ENCODE data around the gene PALLD. TPM values are rescaled to one million over a fixed set of nuclear protein-coding genes. Genes with fewer than 3 reads are reported as not detected.

Gene PALLD
- total RNA-seq, 1 experiment from 2014 or later: 18.3 TPM

DNA sequence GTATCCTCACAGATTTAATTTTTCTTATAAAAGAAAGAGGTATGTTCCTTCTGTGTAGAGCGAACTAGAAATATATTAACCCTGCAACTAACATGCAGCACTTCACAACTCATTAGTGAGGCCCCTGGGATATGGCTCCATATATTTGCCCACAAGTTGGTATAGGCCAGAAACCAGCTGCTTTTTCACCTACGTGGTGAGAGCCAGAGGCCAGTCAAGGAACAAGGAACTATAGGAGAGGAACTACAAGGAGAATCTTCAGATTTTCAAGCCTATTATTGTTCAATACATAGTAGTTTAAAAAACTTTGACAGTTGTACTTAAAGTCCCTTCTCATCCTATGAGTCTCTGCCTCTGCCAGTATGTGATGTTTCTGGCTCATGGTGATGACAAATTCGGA, 307.3 kb downstream of the PALLD start:
- no peak overlapping the region for H2BK12ac ChIP-seq (ENCODE audit: insufficient read length, low read depth, low read length)
- no CpG with 5 or more reads among the region's 3 CpGs for WGBS (ENCODE audit: extremely low coverage, insufficient read length, low lambda C conversion rate)
- no peak for DNase-seq
- no peak overlapping the region for H3K27ac ChIP-seq (ENCODE audit: insufficient read length, low read depth, low read length)
- H3K4me3 Mint-ChIP-seq: no peak overlapping the region
- no peaks in the 10 kb centered on the region for H3K23me2 ChIP-seq (ENCODE audit: insufficient read length, low read depth, low read length, poor library complexity, severe bottlenecking)
- no peak overlapping the region for H4K5ac ChIP-seq (ENCODE audit: insufficient read length, low read depth, low read length)
- H2AFZ ChIP-seq (ENCODE audit: low read length): no peak overlapping the region
- H2BK5ac ChIP-seq (ENCODE audit: insufficient read length, low read length): no peak overlapping the region
- no peak overlapping the region for H4K8ac ChIP-seq (replicated peaks; ENCODE audit: insufficient read length, low read depth, low read length)
- H3K79me2 ChIP-seq (ENCODE audit: insufficient read depth, low read length): no peaks in the 10 kb centered on the region; the same call in 1 of the 2 replicates
- H2BK20ac ChIP-seq (ENCODE audit: low read depth, low read length, poor library complexity, severe bottlenecking): no peak overlapping the region
- H3K9ac ChIP-seq (ENCODE audit: extremely low read depth, insufficient read length, low read length): no peak overlapping the region
- no peaks in the 10 kb centered on the region for H4K20me1 ChIP-seq (ENCODE audit: control insufficient read depth, insufficient read depth, insufficient read length)
- 0 out of 2 replicates have a peak, but pooled peaks cover 2% of the 10 kb centered on the region for H3K4me1 ChIP-seq (ENCODE audit: insufficient read depth, low read length)
- H3K18ac ChIP-seq (ENCODE audit: insufficient read length, low read depth, low read length): no peak overlapping the region
- peak overlapping the region; percentile 73 to 95 (median 95); a peak in 5 of 7 replicates for H3K27ac Mint-ChIP-seq
- H3K27me3 ChIP-seq (ENCODE audit: insufficient read depth, low read length): no peaks in the 10 kb centered on the region
- H4K91ac ChIP-seq (ENCODE audit: insufficient read length, low read depth, low read length): no peak overlapping the region
- H3K9me3 Mint-ChIP-seq: no peaks in the 10 kb centered on the region
- no peak overlapping the region for H3K4ac ChIP-seq (ENCODE audit: low read depth, low read length)
- no peak overlapping the region for H3T11ph ChIP-seq (ENCODE audit: low read length)
- H3K23ac ChIP-seq (ENCODE audit: insufficient read length, low read depth, low read length): no peak overlapping the region
- peaks cover 0 to 5% (median 4%) of the 10 kb centered on the region in 3 experiments; a peak in 1 of 7 replicates for H3K36me3 Mint-ChIP-seq (ENCODE audit: insufficient read depth in 1 of 3, low read depth in 3 of 3)
- H2BK15ac ChIP-seq (ENCODE audit: low read depth, low read length): no peak overlapping the region
- no peaks in the 10 kb centered on the region for H3K9me3 ChIP-seq (ENCODE audit: control insufficient read depth, low read depth, low read length)
- no peak overlapping the region for H2AK5ac ChIP-seq (ENCODE audit: insufficient read length, low read length)
- H3K27me3 Mint-ChIP-seq (ENCODE audit: low read depth): no peaks in the 10 kb centered on the region
- peaks cover 26 to 29% of the 10 kb centered on the region in 2 experiments for H3K4me1 Mint-ChIP-seq
- TF ChIP-seq, protein P1, sequence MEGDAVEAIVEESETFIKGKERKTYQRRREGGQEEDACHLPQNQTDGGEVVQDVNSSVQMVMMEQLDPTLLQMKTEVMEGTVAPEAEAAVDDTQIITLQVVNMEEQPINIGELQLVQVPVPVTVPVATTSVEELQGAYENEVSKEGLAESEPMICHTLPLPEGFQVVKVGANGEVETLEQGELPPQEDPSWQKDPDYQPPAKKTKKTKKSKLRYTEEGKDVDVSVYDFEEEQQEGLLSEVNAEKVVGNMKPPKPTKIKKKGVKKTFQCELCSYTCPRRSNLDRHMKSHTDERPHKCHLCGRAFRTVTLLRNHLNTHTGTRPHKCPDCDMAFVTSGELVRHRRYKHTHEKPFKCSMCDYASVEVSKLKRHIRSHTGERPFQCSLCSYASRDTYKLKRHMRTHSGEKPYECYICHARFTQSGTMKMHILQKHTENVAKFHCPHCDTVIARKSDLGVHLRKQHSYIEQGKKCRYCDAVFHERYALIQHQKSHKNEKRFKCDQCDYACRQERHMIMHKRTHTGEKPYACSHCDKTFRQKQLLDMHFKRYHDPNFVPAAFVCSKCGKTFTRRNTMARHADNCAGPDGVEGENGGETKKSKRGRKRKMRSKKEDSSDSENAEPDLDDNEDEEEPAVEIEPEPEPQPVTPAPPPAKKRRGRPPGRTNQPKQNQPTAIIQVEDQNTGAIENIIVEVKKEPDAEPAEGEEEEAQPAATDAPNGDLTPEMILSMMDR (conservative IDR thresholded peaks at IDR 0.05): no peak
- no peak overlapping the region for H2BK120ac ChIP-seq (ENCODE audit: low read depth, low read length, poor library complexity, severe bottlenecking)
- H3K14ac ChIP-seq (ENCODE audit: insufficient read depth, low read length): no peak overlapping the region
- no peak overlapping the region for H3K4me2 ChIP-seq (ENCODE audit: insufficient read depth, insufficient read length, low read length)
- H3K56ac ChIP-seq (ENCODE audit: insufficient read length, low read depth, low read length): no peak overlapping the region
- no peaks in the 10 kb centered on the region for H3K79me1 ChIP-seq (ENCODE audit: insufficient read depth, low read depth, low read length, poor library complexity, severe bottlenecking)

Data from H9 (cell line).